ENCODE results near the gene EIF4G1.

Gene EIF4G1

GRCh38 chr3:184317201-184317600, 2.8 kb downstream of the EIF4G1 start:
- Histone ChIP-seq H3K4me3 (ENCODE audit: low read depth in 1 of 2, low read length in 2 of 2) (peak overlapping the region in 1 of 2 experiments; percentile 91; a peak in 1 of 4 replicates), H3K4me2 (ENCODE audit: insufficient read depth, low read length) (peak overlapping the region; percentile 76), H2AFZ (ENCODE audit: low read depth, low read length) (no peak overlapping the region), H3K27me3 (ENCODE audit: insufficient read depth, low read length, poor library complexity) (no peaks in the 10 kb centered on the region), H3K9me3 (ENCODE audit: insufficient read depth, low read length, severe bottlenecking) (no peaks in the 10 kb centered on the region), H4K20me1 (ENCODE audit: insufficient read depth, low read length) (peaks cover 70% of the 10 kb centered on the region), H3K27ac (ENCODE audit: low read length) (no peak overlapping the region), H3K9ac (ENCODE audit: low read depth, low read length) (peak overlapping the region; percentile 97; the same call in 1 of the 2 replicates), H3K36me3 (ENCODE audit: insufficient read depth, low read length) (peaks cover 67% of the 10 kb centered on the region), H3K79me2 (ENCODE audit: insufficient read depth, low read length) (peaks cover 80% of the 10 kb centered on the region), H3K4me1 (ENCODE audit: insufficient read depth, low read length) (peaks cover 47% of the 10 kb centered on the region)
- TF ChIP-seq, protein P1, sequence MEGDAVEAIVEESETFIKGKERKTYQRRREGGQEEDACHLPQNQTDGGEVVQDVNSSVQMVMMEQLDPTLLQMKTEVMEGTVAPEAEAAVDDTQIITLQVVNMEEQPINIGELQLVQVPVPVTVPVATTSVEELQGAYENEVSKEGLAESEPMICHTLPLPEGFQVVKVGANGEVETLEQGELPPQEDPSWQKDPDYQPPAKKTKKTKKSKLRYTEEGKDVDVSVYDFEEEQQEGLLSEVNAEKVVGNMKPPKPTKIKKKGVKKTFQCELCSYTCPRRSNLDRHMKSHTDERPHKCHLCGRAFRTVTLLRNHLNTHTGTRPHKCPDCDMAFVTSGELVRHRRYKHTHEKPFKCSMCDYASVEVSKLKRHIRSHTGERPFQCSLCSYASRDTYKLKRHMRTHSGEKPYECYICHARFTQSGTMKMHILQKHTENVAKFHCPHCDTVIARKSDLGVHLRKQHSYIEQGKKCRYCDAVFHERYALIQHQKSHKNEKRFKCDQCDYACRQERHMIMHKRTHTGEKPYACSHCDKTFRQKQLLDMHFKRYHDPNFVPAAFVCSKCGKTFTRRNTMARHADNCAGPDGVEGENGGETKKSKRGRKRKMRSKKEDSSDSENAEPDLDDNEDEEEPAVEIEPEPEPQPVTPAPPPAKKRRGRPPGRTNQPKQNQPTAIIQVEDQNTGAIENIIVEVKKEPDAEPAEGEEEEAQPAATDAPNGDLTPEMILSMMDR (IDR thresholded peaks at IDR 0.05; ENCODE audit: borderline replicate concordance, extremely low read depth, low read length, poor library complexity, severe bottlenecking): no peak
- TF ChIP-seq EZH2 (IDR thresholded peaks at IDR 0.05; ENCODE audit: borderline replicate concordance, low read depth, low read length, severe bottlenecking): no peak
- no peak for ATAC-seq (ENCODE audit: insufficient read depth, low read depth)
- DNase-seq: no peak

GRCh38 chr3:184320104-184320445, 5.7 kb downstream of the EIF4G1 start:
- Histone ChIP-seq H3K4me3 (ENCODE audit: low read depth in 1 of 2, low read length in 2 of 2) (no peak overlapping the region), H3K27me3 (ENCODE audit: insufficient read depth, low read length, poor library complexity) (no peaks in the 10 kb centered on the region), H3K79me2 (ENCODE audit: insufficient read depth, low read length) (peaks cover 86% of the 10 kb centered on the region), H3K4me1 (ENCODE audit: insufficient read depth, low read length) (peaks cover 40% of the 10 kb centered on the region), H2AFZ (ENCODE audit: low read depth, low read length) (no peak overlapping the region), H3K27ac (ENCODE audit: low read length) (no peak overlapping the region), H4K20me1 (ENCODE audit: insufficient read depth, low read length) (peaks cover 92% of the 10 kb centered on the region), H3K4me2 (ENCODE audit: insufficient read depth, low read length) (no peak overlapping the region), H3K36me3 (ENCODE audit: insufficient read depth, low read length) (peaks cover 96% of the 10 kb centered on the region), H3K9ac (ENCODE audit: low read depth, low read length) (no peak overlapping the region), H3K9me3 (ENCODE audit: insufficient read depth, low read length, severe bottlenecking) (no peaks in the 10 kb centered on the region)
- no peak for TF ChIP-seq EZH2 (IDR thresholded peaks at IDR 0.05; ENCODE audit: borderline replicate concordance, low read depth, low read length, severe bottlenecking)
- TF ChIP-seq, protein P1 (IDR thresholded peaks at IDR 0.05; ENCODE audit: borderline replicate concordance, extremely low read depth, low read length, poor library complexity, severe bottlenecking): no peak
- DNase-seq (peak; percentile 41), ATAC-seq (ENCODE audit: insufficient read depth, low read depth) (peak; percentile 42; the same call in 2 of the 3 replicates)

- no peak overlapping the region for H3K9ac ChIP-seq (ENCODE audit: low read depth, low read length)
- H3K9me3 ChIP-seq (ENCODE audit: insufficient read depth, low read length, severe bottlenecking): no peaks in the 10 kb centered on the region
- H3K79me2 ChIP-seq (ENCODE audit: insufficient read depth, low read length): peaks cover 76% of the 10 kb centered on the region
- no peak overlapping the region for H3K4me3 ChIP-seq (ENCODE audit: low read depth in 1 of 2, low read length in 2 of 2)
- TF ChIP-seq, protein P1 (IDR thresholded peaks at IDR 0.05; ENCODE audit: borderline replicate concordance, extremely low read depth, low read length, poor library complexity, severe bottlenecking): no peak
- no peak for TF ChIP-seq EZH2 (IDR thresholded peaks at IDR 0.05; ENCODE audit: borderline replicate concordance, low read depth, low read length, severe bottlenecking)
- no peaks in the 10 kb centered on the region for H3K27me3 ChIP-seq (ENCODE audit: insufficient read depth, low read length, poor library complexity)
- peaks cover 24% of the 10 kb centered on the region for H3K4me1 ChIP-seq (ENCODE audit: insufficient read depth, low read length)
- no peak for DNase-seq
- ATAC-seq (ENCODE audit: insufficient read depth, low read depth): no peak
- H2AFZ ChIP-seq (ENCODE audit: low read depth, low read length): no peak overlapping the region
- no peak overlapping the region for H3K4me2 ChIP-seq (ENCODE audit: insufficient read depth, low read length)
- H4K20me1 ChIP-seq (ENCODE audit: insufficient read depth, low read length): peaks cover 90% of the 10 kb centered on the region
- no peak overlapping the region for H3K27ac ChIP-seq (ENCODE audit: low read length)
- peaks cover 97% of the 10 kb centered on the region for H3K36me3 ChIP-seq (ENCODE audit: insufficient read depth, low read length)
Measured at GRCh38 chr3:184321666-184322065, 7.3 kb downstream of the EIF4G1 start.

All from DND-41 (cell line).